Panc1 (cell line): ENCODE measurements around the gene ATP6V0A4. TPM values are rescaled to one million over a fixed set of nuclear protein-coding genes. Genes with fewer than 3 reads are reported as not detected.
"Not testable (repeated sequence)": the region's sequence is repeated elsewhere in the genome, so short reads cannot be mapped to it uniquely, and the experiment has no call there.

Experiments used
- ATAC-seq: fragments of 200-7000 bp; cut with Tn5 transposase; 2 replicates; pipeline ENCODE4 v1.9.1; 2020; ENCODE audit warnings: mild to moderate bottlenecking, moderate library complexity
- BruUV-seq: library from RNA; stranded (reverse); fragments of 400-500 nt; replicated peaks from 2 replicates; lab custom pipeline; 2021; lab: Mats Ljungman, UMichigan
- CTCF ChIA-PET: fragments of 300-600 bp; sonication (Branson Sonifier 250); formaldehyde crosslinking; loops from one replicate; lab custom pipeline; 2022; ENCODE audit warnings: antibody characterized with exemption; lab: Charles Lee
- POLR2A ChIA-PET: fragments of 300-600 bp; sonication (Branson Sonifier 250); formaldehyde crosslinking; loops from one replicate; lab custom pipeline; 2022; ENCODE audit warnings: antibody characterized with exemption; lab: Charles Lee
- DNase-seq: peaks from one replicate; pipeline ENCODE4 v3.0.0-alpha.2; 2010; ENCODE audit warnings: low read depth, low spot score
- H3K27ac ChIP-seq: 2 replicates; pipeline ENCODE4 v1.5.1; 2011; ENCODE audit warnings: mild to moderate bottlenecking, low read length, inconsistent platforms
- H3K27me3 ChIP-seq: fragments of 200-500 bp; sonication (Bioruptor generic); 2 replicates; pipeline ENCODE4 v1.6.0; 2014; ENCODE audit warnings: low read length, inconsistent platforms; ENCODE audit not compliant: control insufficient read depth, insufficient read depth
- H3K36me3 ChIP-seq: fragments of 200-500 bp; sonication (Bioruptor generic); 2 replicates; pipeline ENCODE4 v1.5.1; 2014; ENCODE audit warnings: inconsistent platforms, mild to moderate bottlenecking, low read length, moderate library complexity; ENCODE audit not compliant: control insufficient read depth, insufficient read depth
- H3K4me1 ChIP-seq: 2 replicates; pipeline ENCODE4 v1.5.1; 2011; ENCODE audit warnings: inconsistent platforms, mild to moderate bottlenecking, low read length, moderate library complexity; ENCODE audit not compliant: control insufficient read depth, insufficient read depth
- H3K4me3 ChIP-seq, 2 experiments: 2 replicates each; pipeline ENCODE4 v1.5.1; 2011 to 2012; ENCODE audit warnings: low read depth in 2 of 2, low read length in 2 of 2, mild to moderate bottlenecking in 2 of 2, inconsistent platforms in 1 of 2, moderate library complexity in 1 of 2
- H3K9me3 ChIP-seq: fragments of 200-500 bp; sonication (Bioruptor generic); 2 replicates; pipeline ENCODE4 v1.5.1; 2014; ENCODE audit warnings: low read depth, mild to moderate bottlenecking, inconsistent platforms, low read length, moderate library complexity; ENCODE audit not compliant: control insufficient read depth, insufficient read depth
- CTCF ChIP-seq: fragments of 450-650 bp; IDR thresholded peaks from 2 replicates; pipeline ENCODE4 v1.5.1; 2017; ENCODE audit warnings: mild to moderate bottlenecking
- POLR2AphosphoS5 ChIP-seq: IDR thresholded peaks from 2 replicates; pipeline ENCODE4 v1.6.1; 2012; ENCODE audit warnings: mild to moderate bottlenecking, low read depth, low read length, moderate library complexity
- REST ChIP-seq, 2 experiments: IDR thresholded peaks; 2 replicates each; pipeline ENCODE4 v1.6.1; 2011 to 2012; ENCODE audit warnings: low read depth in 2 of 2, control low read depth in 1 of 2, low read length in 1 of 2, mild to moderate bottlenecking in 1 of 2, moderate library complexity in 1 of 2; ENCODE audit not compliant: insufficient read depth in 1 of 2
- SIN3A ChIP-seq: IDR thresholded peaks from 2 replicates; pipeline ENCODE4 v1.6.1; 2012; ENCODE audit warnings: low read depth, mild to moderate bottlenecking, low read length, moderate library complexity, borderline replicate concordance; ENCODE audit not compliant: insufficient read depth
- TCF7L2 ChIP-seq: IDR thresholded peaks from 2 replicates; pipeline ENCODE4 v1.6.1; 2011; ENCODE audit warnings: mild to moderate bottlenecking, low read depth, low read length, inconsistent platforms
- in situ Hi-C: cut with HindIII; loops from 2 replicates; pipeline ENCODE4 v1.10.0; 2016; ENCODE audit warnings: low sequenced_read_pairs, low pct_unique_long_range_greater_than_20kb
- intact Hi-C: fragments of 100-400 bp; cut with micrococcal nuclease; formaldehyde crosslinking; loops from one replicate; pipeline ENCODE4 v1.10.0; 2022; ENCODE audit not compliant: unreplicated experiment
- total RNA-seq: library from RNA; stranded (reverse); gene quantifications from one replicate; pipeline ENCODE4 v1.2.1, GENCODE V29; 2021; ENCODE audit not compliant: unreplicated experiment

The ATP6V0A4 gene
- total RNA-seq, 1 experiment from 2014 or later = 0.15 TPM

GRCh38 chr7:138691178-138691577, 106.8 kb downstream of the ATP6V0A4 start:
- in situ Hi-C loops = no loop called here
- no peaks in the 10 kb centered on the region for H3K9me3 ChIP-seq
- H3K4me3 ChIP-seq = no peak overlapping the region
- no peaks in the 10 kb centered on the region for H3K4me1 ChIP-seq
- no peaks in the 10 kb centered on the region for H3K36me3 ChIP-seq
- DNase-seq (no peak), ATAC-seq (no peak)
- TF ChIP-seq CTCF = no peak
- TF ChIP-seq REST (IDR thresholded peaks at IDR 0.05; ENCODE audit: insufficient read depth in 1 of 2, low read depth in 2 of 2, low read length in 1 of 2) = no peak
- POLR2A ChIA-PET = interaction anchor here (0.6 kb wide), 1 partner anchor 16 kb away, joined by 10 read pairs; no protein-coding TSS in a partner anchor
- H3K27ac ChIP-seq = no peak overlapping the region
- no peaks in the 10 kb centered on the region; the same call in 1 of the 2 replicates for H3K27me3 ChIP-seq
- no TSS peak for BruUV-seq
- intact Hi-C loops = no loop called here
- CTCF ChIA-PET = no interaction called here

- H3K27ac ChIP-seq = no peak overlapping the region
- no peak for DNase-seq
- TF ChIP-seq REST (IDR thresholded peaks at IDR 0.05; ENCODE audit: insufficient read depth in 1 of 2, low read depth in 2 of 2, low read length in 1 of 2) (no peak), TCF7L2 (no peak), SIN3A (no peak), POLR2AphosphoS5 (no peak), CTCF (no peak)
- no peaks in the 10 kb centered on the region for H3K36me3 ChIP-seq
- H3K9me3 ChIP-seq = no peaks in the 10 kb centered on the region
- in situ Hi-C loops = no loop called here
- no peak for ATAC-seq
- BruUV-seq = no TSS peak
- no peaks in the 10 kb centered on the region; the same call in 1 of the 2 replicates for H3K27me3 ChIP-seq
- ChIA-PET CTCF (no interaction called here), POLR2A (interaction anchor here (0.6 kb wide), 1 partner anchor 17 kb away, joined by 10 read pairs; no protein-coding TSS in a partner anchor)
- H3K4me1 ChIP-seq = no peaks in the 10 kb centered on the region
- H3K4me3 ChIP-seq = no peak overlapping the region
- intact Hi-C loops = no loop called here
Measured at GRCh38 chr7:138690495-138690894, 107.5 kb downstream of the ATP6V0A4 start.

- intact Hi-C loops, DNase-seq, H3K4me1 ChIP-seq, in situ Hi-C loops, H3K27ac ChIP-seq, H3K4me3 ChIP-seq, CTCF ChIA-PET, POLR2A ChIA-PET, H3K27me3 ChIP-seq, BruUV-seq, H3K36me3 ChIP-seq, ATAC-seq, H3K9me3 ChIP-seq: not testable (repeated sequence)
Measured at GRCh38 chr7:138688037-138688436, 110.0 kb downstream of the ATP6V0A4 start.
